Tibial artery (tissue), 4 donors: ENCODE data around the gene PDGFA.
"Not testable (repeated sequence)": the region's sequence is repeated elsewhere in the genome, so short reads cannot be mapped to it uniquely, and the experiment has no call there.

Experiments used
- DNase-seq, 2 donors: peaks; one replicate each; pipeline ENCODE4 v3.0.0-alpha.2; 2019
- H3K27ac ChIP-seq, 2 donors: fragments of 200-600 bp; sonication (generic) in 1 of 2; 1 replicate in 1 of 2; 2 replicates in 1 of 2; pipeline ENCODE4 v1.5.1; 2018 to 2019; ENCODE audit warnings: mild to moderate bottlenecking in 1 of 2
- H3K27me3 ChIP-seq, 2 donors: fragments of 200-600 bp; sonication (generic) in 1 of 2; one replicate each; pipeline versions ENCODE4 v1.5.1 to v1.6.0; 2016 to 2019
- H3K36me3 ChIP-seq, 3 donors: fragments of 200-600 bp; sonication (generic) in 2 of 3; one replicate each; pipeline ENCODE4 v1.5.1; 2016 to 2019; ENCODE audit warnings: mild to moderate bottlenecking in 2 of 3
- H3K4me1 ChIP-seq, 4 donors: fragments of 200-600 bp; sonication (generic) in 2 of 4; 1 replicate in 3 of 4; 2 replicates in 1 of 4; pipeline ENCODE4 v1.5.1; 2016 to 2019
- H3K4me3 ChIP-seq, 2 donors: fragments of 200-600 bp; sonication (generic) in 1 of 2; 1 replicate in 1 of 2; 2 replicates in 1 of 2; pipeline ENCODE4 v1.5.1; 2018 to 2019; ENCODE audit warnings: mild to moderate bottlenecking in 2 of 2
- H3K9me3 ChIP-seq, 3 donors: fragments of 200-600 bp; sonication (generic) in 1 of 3; one replicate each; pipeline ENCODE4 v1.5.1; 2016 to 2019
- CTCF ChIP-seq, 2 experiments: fragments of 200-600 bp in 1 of 2; fragments of 450-650 bp in 1 of 2; IDR thresholded peaks; one replicate each; pipeline ENCODE4 v1.5.1; 2017 to 2019; ENCODE audit warnings: antibody characterized with exemption in 2 of 2, mild to moderate bottlenecking in 1 of 2, moderate library complexity in 1 of 2
- intact Hi-C: fragments of 100-400 bp; cut with DNase I; formaldehyde crosslinking; loops from one replicate; pipeline ENCODE4 v1.15.0; 2023; ENCODE audit warnings: low total_unique reads

PDGFA gene

GRCh38 chr7:555551-556160, 36.0 kb upstream of the PDGFA start:
- DNase-seq = no peak
- H3K36me3 ChIP-seq = no peaks in the 10 kb centered on the region
- no peak overlapping the region for H3K27ac ChIP-seq
- no peak for TF ChIP-seq CTCF (IDR thresholded peaks at IDR 0.05)
- intact Hi-C loops = no loop called here
- no peaks in the 10 kb centered on the region for H3K27me3 ChIP-seq
- H3K4me1 ChIP-seq = peaks cover 0 to 27% (median 4%) of the 10 kb centered on the region in 4 donors
- H3K9me3 ChIP-seq = peaks cover 0 to 2% (median 0%) of the 10 kb centered on the region in 3 donors
- no peak overlapping the region for H3K4me3 ChIP-seq

- Histone ChIP-seq H3K9me3 (peaks cover 0 to 2% (median 0%) of the 10 kb centered on the region in 3 donors), H3K27me3 (no peaks in the 10 kb centered on the region), H3K4me1 (peaks cover 0 to 22% (median 1%) of the 10 kb centered on the region in 4 donors), H3K36me3 (peaks cover 0 to 6% (median 0%) of the 10 kb centered on the region in 3 donors), H3K27ac (no peak overlapping the region), H3K4me3 (no peak overlapping the region)
- intact Hi-C loops = no loop called here
- no peak for TF ChIP-seq CTCF (IDR thresholded peaks at IDR 0.05)
- no peak for DNase-seq
Observed at GRCh38 chr7:553636-554111, 34.0 kb upstream of the PDGFA start.

- H3K4me3 ChIP-seq = no peak overlapping the region
- no peak for TF ChIP-seq CTCF (IDR thresholded peaks at IDR 0.05)
- H3K27me3 ChIP-seq = no peaks in the 10 kb centered on the region
- no peak for DNase-seq
- intact Hi-C loops = no loop called here
- peaks cover 0 to 16% (median 0%) of the 10 kb centered on the region in 4 donors for H3K4me1 ChIP-seq
- peaks cover 0 to 2% (median 0%) of the 10 kb centered on the region in 3 donors for H3K9me3 ChIP-seq
- H3K27ac ChIP-seq = no peak overlapping the region
- H3K36me3 ChIP-seq = peaks cover 0 to 6% (median 0%) of the 10 kb centered on the region in 3 donors
Observed at GRCh38 chr7:552868-553635, 33.4 kb upstream of the PDGFA start.

GRCh38 chr7:552151-552867, 32.7 kb upstream of the PDGFA start:
- H3K36me3 ChIP-seq, H3K9me3 ChIP-seq, H3K27ac ChIP-seq, H3K27me3 ChIP-seq, intact Hi-C loops, DNase-seq, H3K4me3 ChIP-seq: not testable (repeated sequence)
- peaks cover 0 to 13% (median 1%) of the 10 kb centered on the region in 4 donors for H3K4me1 ChIP-seq

- H3K9me3 ChIP-seq, DNase-seq, intact Hi-C loops, H3K27ac ChIP-seq, H3K27me3 ChIP-seq, H3K36me3 ChIP-seq, H3K4me3 ChIP-seq: not testable (repeated sequence)
- peaks cover 0 to 13% (median 2%) of the 10 kb centered on the region in 4 donors for H3K4me1 ChIP-seq
Observed at GRCh38 chr7:551615-551970, 31.9 kb upstream of the PDGFA start.

- no peak for TF ChIP-seq CTCF (IDR thresholded peaks at IDR 0.05)
- peaks cover 0 to 13% (median 2%) of the 10 kb centered on the region in 4 donors for H3K4me1 ChIP-seq
- no peaks in the 10 kb centered on the region for H3K27me3 ChIP-seq
- no peak overlapping the region for H3K4me3 ChIP-seq
- no peak overlapping the region for H3K27ac ChIP-seq
- H3K36me3 ChIP-seq = peaks cover 0 to 6% (median 0%) of the 10 kb centered on the region in 3 donors
- intact Hi-C loops = no loop called here
- H3K9me3 ChIP-seq = peaks cover 0 to 2% (median 0%) of the 10 kb centered on the region in 3 donors
- no peak for DNase-seq
Observed at GRCh38 chr7:550881-551614, 31.4 kb upstream of the PDGFA start.
